ENCODE results near the gene MYEF2.

Gene MYEF2

DNA sequence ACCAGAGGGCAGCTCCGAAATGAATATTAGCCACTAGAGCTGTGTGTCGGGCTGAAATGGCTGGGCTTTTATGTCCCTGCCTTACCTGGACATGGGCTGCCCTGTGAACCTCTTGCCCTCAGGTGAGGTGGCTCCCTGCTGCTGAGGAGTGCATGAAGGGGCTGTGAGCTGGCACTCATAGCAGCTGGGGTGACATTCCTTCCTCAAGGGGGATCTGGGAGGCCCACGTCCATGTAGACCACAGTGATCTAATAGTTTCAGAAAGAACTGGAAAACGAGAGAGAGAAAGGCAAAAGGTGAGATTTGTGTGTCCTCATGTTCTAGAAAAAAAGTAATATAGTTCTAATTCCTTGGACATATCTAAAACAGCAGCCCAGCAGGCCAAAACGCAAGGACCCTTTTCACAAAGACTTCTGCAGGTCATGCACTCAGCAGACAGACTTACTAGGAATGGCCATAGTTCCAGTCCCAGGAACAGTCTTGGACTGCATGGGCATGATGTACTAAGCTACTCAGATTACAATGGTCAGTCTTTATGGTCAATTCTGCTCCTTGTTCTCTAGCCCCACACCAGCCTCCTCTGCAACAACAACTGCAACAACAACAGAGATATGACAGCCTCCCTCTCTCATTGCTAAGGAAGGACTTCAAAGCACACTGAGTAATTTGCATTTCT is 68.1 kb downstream of the MYEF2 start:
- TF ChIP-seq, protein P1, sequence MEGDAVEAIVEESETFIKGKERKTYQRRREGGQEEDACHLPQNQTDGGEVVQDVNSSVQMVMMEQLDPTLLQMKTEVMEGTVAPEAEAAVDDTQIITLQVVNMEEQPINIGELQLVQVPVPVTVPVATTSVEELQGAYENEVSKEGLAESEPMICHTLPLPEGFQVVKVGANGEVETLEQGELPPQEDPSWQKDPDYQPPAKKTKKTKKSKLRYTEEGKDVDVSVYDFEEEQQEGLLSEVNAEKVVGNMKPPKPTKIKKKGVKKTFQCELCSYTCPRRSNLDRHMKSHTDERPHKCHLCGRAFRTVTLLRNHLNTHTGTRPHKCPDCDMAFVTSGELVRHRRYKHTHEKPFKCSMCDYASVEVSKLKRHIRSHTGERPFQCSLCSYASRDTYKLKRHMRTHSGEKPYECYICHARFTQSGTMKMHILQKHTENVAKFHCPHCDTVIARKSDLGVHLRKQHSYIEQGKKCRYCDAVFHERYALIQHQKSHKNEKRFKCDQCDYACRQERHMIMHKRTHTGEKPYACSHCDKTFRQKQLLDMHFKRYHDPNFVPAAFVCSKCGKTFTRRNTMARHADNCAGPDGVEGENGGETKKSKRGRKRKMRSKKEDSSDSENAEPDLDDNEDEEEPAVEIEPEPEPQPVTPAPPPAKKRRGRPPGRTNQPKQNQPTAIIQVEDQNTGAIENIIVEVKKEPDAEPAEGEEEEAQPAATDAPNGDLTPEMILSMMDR (IDR thresholded peaks at IDR 0.05; ENCODE audit: control insufficient read depth, insufficient read depth, low read depth, low read length, missing control alignments), result no peak
- H3K4me3 ChIP-seq (ENCODE audit: control insufficient read depth, low read depth, low read length), result no peak overlapping the region
- no peak for DNase-seq (ENCODE audit: low read depth)

DNA sequence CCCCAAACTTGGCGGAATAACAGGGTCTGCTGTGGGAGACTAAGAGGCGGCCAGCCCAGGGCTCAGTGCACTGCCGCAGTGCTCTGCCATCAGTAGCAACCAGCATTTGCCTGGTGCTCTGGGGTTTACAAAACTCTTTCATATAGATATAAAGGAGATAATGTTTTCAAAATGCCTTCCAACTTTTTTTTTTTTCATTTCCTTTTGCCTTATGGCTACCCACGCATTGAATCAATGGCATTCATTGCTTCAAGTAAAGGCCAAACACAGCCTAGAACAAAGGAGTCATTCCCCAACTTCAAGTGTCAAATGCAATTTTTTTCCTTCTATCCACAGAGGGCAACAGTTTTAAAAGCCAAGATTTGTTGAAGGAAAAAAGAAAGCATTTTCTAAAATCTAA is 68.9 kb downstream of the MYEF2 start:
- H3K4me3 ChIP-seq (ENCODE audit: control insufficient read depth, low read depth, low read length), result no peak overlapping the region
- TF ChIP-seq, protein P1 (IDR thresholded peaks at IDR 0.05; ENCODE audit: control insufficient read depth, insufficient read depth, low read depth, low read length, missing control alignments), result no peak
- DNase-seq (ENCODE audit: low read depth), result no peak

DNA sequence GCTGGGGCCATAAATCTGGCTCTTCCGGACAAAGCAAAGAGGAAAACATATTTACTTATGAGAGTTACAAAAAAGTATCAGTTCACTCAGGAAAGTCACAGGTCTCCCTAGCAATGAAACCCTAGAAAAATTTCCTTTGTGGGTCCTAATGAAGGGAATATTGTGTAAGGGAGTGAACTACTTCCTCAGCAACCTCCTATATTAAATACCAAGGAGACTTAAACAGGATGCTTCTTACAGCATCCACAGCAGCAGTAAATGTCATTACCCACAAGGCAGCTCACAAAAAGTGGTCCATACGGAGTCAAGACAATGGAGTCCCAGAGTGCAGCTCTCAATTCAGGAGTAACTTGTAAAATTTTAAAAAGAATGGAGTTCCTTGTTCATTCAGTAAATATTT is 72.2 kb downstream of the MYEF2 start:
- TF ChIP-seq, protein P1 (IDR thresholded peaks at IDR 0.05; ENCODE audit: control insufficient read depth, insufficient read depth, low read depth, low read length, missing control alignments), result no peak
- H3K4me3 ChIP-seq (ENCODE audit: control insufficient read depth, low read depth, low read length), result no peak overlapping the region
- no peak for DNase-seq (ENCODE audit: low read depth)

DNA sequence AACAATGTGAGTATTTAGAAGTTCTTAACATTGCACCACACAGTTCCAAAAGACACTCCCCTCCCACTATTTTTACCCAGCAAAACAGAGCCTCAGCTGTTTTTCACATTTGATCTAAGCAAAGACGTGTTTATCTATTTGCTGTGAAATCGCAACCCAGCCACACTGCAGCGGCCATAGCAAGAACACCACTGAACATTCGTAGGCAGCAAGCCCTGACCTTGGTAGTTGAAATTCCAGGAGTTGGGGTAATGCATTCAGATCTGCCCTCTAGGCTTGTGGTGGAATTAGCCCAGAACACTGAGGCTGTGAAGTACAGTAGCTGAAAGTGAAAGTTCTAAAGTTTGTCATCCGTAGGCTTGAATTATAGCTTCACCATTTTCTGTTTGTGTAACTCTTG is 74.4 kb downstream of the MYEF2 start:
- H3K4me3 ChIP-seq (ENCODE audit: control insufficient read depth, low read depth, low read length), result no peak overlapping the region
- TF ChIP-seq, protein P1 (IDR thresholded peaks at IDR 0.05; ENCODE audit: control insufficient read depth, insufficient read depth, low read depth, low read length, missing control alignments), result no peak
- no peak for DNase-seq (ENCODE audit: low read depth)

DNA sequence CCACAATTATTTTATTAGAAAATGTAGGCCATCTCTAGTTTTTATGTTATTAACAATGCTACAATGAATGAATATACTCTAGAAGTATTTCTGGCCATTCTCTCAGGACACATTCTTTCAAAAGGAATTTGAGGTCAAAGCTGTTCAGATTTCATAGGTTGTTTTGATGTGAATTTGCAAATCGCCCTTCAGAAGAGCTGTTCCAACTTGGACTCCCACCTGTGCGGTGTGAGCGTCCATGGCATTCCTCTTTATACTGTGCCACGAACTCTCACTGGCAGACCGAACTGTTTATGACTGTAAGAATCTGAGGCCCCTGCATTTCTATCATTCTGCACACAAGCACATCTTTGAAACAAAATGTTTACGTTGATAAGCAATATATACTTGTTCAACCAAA is 75.9 kb downstream of the MYEF2 start:
- no peak overlapping the region for H3K4me3 ChIP-seq (ENCODE audit: control insufficient read depth, low read depth, low read length)
- TF ChIP-seq, protein P1 (IDR thresholded peaks at IDR 0.05; ENCODE audit: control insufficient read depth, insufficient read depth, low read depth, low read length, missing control alignments), result no peak
- no peak for DNase-seq (ENCODE audit: low read depth)

DNA sequence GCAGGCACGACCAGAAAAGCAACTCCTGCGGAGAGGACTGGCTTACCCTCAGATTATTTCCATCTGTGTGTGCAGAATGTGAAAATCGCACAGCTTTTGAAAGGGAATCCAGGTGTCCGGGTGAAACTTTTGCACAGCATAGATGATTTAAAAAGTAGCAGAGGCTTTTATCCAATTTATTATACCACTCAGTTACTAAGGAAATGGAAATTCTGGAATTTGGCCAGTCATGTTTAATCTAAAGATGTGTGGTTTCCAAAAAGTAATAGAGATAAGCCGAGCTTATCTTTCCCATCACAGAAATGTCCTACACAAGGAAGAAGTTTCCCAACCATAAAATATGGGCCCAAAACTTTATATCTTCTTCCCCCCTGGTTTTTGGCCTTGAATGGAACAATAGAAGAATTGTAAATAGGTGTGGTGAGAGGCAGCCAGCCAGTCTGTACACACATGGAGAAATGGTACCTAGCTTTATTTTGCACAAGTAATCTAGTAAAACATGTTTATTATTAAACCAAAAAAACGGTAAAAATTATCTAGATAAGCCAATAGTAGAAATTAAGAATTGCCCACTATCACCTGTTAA is 76.6 kb downstream of the MYEF2 start:
- TF ChIP-seq, protein P1 (IDR thresholded peaks at IDR 0.05; ENCODE audit: control insufficient read depth, insufficient read depth, low read depth, low read length, missing control alignments), result no peak
- no peak overlapping the region for H3K4me3 ChIP-seq (ENCODE audit: control insufficient read depth, low read depth, low read length)
- no peak for DNase-seq (ENCODE audit: low read depth)
